ENCODE results near the gene YARS1.
"Not testable (repeated sequence)": the region's sequence is repeated elsewhere in the genome, so short reads cannot be mapped to it uniquely, and the experiment has no call there.

The YARS1 gene

DNA sequence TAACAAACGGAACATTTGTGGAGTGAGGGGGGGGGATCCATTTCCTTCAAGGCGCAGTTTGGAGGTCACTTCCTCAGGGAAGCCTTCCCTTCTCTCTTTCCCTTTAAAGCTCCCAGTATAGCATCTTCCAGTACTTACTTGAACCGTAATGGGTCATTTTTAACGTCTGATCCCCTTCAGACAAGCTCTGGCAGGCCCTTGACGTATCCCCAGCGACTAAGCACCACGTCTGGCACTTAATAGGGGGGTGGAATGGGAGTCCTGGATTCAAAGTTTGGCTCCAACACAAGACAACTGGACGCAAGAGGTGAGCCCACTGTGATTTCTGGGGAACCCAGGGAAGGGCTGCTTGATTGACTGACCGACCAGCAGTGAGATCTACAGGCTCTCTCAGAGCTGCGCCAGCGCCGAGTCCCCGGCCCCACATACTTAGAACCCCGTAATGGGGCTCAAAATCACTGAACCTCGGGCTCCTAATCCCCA is 441 bp downstream of the YARS1 start:
- DNase-seq: no peak

DNA sequence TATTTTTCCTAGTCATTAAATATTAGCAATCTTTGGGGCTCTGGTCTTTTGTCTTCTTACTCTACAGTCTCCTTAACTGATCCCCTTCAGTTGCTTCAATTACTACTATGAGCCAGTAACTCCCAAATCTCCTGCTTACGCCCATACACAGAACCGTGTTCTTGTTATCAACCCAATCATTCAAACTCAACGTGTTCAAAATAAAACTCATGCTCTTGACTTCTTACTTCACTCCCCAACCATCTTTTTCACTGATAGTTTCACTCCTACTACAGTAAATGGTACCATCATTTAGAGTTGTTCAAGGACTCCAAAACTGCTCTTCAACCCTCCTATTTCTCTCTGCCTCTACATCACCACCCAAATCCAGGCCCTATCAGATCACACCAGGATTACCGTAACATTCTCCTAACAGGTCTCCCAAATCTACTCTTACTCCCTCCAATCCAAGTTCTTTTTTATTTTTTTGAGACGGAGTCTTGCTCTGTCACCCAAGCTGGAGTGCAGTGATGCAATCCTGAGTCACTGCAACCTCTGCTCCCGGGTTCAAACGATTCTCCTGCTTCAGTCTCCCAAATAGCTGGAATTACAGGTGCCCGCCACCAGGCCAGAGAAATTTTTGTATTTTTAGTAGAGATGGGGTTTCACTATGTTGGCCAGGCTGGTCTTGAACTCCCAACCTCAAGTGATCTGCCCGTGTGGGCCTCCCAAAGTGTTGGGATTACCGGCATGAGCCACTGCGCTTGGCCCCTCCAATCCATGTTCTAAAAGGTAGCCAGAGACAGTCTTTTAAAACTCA is 3.0 kb downstream of the YARS1 start:
- no peak for DNase-seq

DNA sequence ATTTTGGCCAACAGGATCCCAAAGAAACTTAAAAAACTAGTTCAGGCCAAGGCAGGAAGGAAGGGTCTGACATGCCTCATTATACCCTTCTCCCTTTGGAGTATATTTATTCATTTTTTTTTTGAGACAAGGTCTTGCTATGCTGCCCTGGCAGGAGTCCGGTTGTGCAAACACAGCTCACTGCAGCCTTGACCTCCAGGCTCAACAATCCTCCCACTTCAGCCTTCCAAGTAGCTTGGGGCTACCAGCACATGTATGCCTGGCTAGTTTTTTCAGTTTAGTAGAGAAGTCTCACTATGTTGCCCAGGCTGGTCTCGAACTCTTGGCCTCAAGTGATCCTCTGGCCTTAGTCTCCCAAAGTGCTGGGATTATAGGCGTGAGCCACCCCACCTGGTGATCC is 5.2 kb downstream of the YARS1 start:
- no peak for DNase-seq

DNA sequence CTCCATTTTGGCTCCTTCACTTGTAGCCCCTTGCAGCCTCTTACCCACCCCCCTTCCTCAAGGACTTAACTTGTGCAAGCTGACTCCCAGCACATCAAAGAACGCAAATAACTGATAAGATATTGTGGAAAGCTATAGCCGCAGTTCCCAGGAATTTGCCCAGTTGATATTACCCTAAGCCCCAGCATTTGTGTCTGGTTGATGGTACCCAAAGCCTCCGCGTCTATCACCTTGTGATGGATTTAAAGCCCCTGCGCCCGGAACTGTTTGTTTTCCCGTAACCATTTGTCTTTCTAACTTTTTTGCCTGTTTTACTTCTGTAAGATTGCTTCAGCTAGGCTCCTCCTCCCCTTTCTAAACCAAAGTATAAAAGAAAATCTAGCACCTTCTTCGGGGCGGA is 5.9 kb downstream of the YARS1 start:
- DNase-seq: no peak

DNA sequence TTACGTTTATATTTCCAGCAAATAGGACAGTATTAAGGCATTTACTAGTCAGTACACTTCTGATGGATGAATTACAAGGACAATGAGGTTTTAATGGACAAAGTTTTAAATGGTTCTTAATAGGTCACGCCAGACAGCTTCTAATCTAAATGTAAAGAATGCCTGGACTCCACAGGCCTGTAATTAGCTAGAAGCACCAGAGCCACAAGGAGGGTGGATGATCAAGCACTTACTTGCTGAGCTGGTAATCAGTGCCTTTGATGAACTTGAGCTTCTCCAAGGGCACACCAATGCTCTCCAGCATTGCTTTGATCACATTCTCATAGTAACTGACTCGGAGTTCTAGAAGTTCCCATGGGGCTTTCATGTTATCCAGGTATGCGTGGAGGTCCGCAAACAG is 6.8 kb downstream of the YARS1 start:
- no peak for DNase-seq

DNA sequence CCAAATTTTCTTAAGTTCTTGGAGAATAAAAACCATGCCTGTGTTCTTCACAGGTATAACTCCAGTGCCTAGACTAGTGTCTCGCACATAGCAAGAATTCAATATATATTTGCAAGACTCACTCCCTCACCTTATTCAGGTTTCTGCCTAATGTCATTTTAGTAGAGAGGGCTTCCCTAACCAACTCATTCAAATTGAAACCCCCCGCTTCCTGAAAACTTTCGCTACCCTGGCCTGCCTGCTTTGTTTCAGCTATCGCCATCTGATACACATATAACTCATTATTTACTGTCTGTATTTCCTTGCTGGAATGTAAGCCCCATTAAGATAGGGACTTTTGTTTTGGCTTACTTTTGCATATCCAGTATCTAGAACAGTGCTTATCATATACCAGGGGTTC is 8.6 kb downstream of the YARS1 start:
- no peak for DNase-seq

DNA sequence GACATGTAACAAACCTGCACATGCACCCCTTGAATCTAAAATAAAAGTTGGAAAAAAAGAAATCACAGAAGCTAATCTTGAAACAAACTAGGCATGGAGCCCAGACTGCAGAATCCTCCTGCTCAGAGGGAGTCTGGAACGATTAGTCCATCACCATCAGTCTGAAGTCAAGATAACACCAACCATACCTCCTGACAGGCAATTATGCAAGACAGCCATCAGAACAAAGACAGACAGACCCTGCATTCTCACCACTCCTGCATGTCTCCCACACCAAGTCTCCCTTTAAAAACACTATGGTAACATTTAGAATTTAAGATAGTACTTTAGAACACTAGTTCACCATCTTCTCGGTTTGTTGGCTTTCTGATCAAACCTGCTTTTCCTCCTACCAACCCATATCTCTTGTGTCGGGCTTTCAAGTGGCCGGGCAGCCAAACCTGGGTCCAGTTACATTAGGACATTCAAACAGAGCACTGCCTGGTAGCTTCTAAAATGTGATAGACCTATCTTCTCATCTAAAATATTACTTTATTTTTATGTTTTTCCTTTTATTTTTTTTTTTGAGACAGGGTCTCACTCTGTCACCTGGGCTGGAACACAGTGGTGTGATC is 10.1 kb downstream of the YARS1 start:
- DNase-seq: no peak

DNA sequence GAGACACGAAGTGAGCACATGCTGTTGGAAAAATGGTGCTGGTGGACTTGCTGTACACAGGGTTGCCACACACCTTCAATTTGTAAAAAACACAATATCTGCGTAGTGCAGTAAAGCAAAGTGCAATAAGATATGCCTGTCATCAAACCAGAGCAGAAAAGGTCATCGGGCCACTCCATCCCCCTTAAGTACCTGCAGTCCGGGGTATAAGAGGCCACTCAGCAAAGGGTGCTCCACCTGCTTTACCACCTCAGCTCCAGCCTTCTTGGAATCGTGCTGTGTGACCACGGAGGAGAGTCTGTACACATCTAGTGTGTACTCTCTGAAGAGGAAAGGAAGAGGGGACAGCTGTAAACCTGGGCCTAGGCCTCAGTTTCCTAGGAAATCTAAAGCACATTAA is 10.9 kb downstream of the YARS1 start:
- DNase-seq: no peak

DNA sequence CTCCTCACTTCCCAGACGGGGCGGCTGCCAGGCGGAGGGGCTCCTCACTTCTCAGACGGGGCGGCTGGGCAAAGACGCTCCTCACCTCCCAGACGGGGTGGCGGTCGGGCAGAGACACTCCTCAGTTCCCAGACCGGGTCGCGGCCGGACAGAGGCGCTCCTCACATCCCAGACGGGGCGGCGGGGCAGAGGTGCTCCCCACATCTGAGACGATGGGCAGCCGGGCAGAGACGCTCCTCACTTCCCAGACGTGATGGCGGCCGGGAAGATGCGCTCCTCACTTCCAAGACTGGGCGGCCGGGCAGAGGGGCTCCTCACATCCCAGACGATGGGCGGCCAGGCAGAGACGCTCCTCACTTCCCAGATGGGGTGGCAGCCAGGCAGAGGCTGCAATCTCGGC is 12.7 kb downstream of the YARS1 start:
- DNase-seq: not testable (repeated sequence)

DNA sequence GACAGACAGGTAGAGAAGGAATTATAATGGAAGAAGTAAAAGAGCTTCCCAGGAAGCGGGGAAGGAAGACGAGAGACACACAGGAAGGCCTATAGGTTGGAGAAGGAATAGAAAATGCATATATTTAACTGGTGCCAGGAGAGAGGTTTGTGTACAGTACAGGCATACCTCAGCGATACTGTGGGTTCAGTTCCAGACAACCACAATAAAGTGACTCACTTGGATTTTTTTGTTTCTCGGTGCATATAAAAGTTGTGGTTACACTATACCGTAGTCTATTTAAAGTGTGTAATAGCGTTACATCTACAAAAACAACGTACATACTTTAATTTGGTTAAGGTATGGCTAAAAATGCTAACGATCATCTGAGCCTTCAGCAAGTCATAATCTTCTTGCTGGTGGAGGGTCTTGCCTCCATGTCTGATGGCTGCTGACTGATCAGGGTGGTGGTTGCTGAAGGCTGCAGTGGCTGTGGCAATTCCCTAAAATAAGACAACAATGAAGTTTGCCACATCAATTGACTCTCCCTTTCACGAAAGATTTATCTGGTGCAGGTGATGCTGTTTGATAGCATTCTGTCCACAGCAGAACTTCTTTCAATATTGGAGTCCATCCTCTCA is 16.0 kb downstream of the YARS1 start:
- no peak for DNase-seq

DNA sequence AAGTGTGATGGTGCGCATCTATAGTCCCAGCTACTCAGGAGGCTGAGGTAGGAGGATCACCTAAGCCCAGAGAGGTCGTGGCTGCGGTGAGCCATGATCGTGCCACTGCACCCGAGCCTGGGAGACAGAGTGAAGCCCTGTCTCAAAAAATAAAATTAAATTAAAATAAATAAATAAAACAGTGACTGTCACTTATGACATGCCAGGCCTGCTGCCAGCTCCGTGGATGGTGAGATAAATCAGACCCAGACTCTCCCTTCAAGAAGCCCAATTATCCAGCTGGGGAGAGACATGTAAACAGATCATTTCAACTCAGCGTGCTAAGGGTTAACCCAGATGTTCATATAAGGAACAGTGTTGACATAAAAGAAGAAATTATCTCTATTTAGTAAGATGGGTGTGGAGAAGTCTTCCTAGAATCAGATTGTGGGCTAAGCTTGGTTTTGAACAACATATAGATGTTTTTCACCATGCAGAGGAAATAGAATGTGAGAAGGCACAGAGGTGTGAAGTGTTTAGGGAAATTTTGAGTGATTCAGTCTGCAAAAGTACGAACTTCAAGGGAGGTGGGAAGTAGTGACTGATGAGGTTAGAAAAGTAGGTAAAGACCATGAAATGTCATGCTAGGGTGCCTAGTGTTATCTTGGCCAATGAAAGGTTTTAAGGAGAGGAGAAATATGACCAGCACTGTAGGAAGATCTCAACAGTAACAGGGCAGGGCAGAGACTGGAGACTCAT is 18.3 kb downstream of the YARS1 start:
- DNase-seq: no peak

DNA sequence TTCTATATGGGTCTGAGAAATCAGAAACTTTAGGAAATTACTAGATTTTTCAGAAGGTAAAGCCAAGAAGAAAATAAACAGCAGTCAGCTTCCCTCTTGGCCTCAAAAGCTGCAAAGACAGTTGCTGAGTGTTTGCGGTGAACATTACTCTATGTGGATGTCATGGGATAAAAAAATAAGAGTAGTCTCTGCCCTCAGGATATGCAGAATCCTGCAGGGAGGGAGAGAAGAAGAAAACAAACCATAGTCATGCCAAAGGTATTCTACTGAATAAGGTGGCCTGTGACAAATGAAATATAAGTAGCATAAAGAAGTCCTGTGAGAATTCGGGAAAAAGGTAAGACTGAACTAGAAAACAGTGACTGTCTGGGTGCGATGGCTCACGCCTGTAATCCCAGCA is 19.0 kb downstream of the YARS1 start:
- no peak for DNase-seq

DNA sequence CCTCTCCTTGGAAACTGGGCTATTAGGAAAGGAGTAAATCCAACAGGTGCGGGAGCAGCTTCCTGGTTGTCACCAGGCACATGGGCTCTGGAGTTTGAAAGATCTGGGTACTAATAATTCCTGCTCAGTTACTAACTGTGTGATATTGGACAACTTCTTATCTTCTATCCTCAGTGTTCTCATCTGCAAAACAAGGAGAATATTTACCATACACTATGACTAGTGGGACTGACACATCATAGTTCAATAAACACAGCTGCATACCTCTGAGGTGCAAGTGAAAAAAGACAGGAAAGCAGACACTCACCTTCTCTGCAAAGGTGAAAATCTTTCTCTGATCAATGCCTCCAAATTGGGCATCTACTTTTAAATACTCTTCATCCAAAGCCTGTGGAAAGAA is 19.7 kb downstream of the YARS1 start:
- no peak for DNase-seq

DNA sequence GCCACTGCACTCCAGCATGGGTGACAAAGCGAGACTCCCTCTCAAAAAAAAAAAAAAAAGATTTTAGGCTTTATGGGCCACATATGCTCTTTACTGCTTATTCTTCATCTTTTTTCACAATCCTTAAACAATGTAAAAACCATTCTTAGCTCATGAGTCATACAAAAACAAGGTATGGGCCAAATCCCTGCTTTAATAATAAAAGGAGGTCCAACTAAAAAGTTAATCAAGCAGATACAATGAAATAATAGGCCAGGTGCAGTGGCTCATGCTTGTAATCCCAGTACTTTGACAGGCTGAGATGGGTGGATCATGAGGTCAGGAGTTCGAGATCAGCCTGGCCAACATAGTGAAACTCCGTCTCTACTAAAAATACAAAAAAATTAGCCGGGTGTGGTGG is 21.4 kb downstream of the YARS1 start:
- not testable (repeated sequence) for DNase-seq

DNA sequence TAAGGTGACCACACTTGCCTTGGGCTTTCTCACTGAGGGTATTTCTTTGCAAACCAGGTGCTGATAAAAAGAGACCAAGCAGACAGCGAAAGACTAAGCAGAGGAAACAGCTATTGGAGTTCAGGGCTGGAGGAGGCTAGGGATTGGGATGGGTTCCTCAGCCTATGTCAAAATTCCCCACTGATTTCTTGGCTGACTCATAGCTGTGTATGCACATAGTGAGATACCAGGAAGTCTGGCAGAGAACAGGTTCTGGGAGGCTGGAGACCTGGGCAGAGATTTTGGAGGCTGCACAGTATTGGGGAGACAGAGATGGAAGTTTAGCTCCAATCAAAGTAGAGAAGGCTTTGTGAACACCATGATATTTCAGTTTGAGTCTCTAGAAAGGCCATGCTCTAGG is 25.3 kb downstream of the YARS1 start:
- DNase-seq: no peak

DNA sequence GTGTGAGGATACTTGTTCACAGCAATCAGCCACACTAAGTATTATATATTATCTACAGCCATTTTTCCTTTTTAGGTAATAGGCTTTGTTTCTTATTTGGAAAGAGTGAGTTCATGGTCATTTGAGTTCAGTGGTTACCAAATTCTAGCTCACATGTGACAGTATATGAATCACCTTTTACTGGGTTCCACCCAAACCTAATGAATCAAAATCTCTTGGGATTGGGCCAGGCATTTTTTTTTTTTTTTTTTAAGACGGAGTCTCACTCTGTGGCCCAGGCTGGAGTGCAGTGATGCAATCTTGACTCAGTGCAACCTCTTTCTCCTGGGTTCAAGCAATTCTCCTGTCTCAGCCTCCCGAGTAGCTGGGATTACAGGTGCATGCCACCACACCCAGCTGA is 27.8 kb downstream of the YARS1 start:
- DNase-seq: not testable (repeated sequence)

DNA sequence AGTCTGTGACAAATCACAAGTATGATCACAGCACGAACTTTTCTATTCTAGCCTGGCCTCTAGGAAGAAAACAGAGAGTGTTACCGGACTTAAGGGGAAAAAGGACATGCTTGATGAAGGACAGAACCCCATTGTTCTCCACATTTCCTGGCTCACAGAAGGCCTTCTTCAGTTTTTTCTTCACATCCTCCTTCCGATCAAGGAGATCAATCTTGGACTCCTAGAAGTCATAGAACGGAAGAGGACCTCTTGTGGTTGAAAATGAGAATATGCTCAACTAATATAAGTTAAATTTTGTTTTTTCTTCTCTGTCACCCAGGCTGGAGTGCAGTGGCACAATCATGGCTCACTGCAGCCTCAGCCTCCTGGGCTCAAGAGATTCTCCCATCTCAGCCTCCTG is 30.3 kb downstream of the YARS1 start:
- no peak for DNase-seq

DNA sequence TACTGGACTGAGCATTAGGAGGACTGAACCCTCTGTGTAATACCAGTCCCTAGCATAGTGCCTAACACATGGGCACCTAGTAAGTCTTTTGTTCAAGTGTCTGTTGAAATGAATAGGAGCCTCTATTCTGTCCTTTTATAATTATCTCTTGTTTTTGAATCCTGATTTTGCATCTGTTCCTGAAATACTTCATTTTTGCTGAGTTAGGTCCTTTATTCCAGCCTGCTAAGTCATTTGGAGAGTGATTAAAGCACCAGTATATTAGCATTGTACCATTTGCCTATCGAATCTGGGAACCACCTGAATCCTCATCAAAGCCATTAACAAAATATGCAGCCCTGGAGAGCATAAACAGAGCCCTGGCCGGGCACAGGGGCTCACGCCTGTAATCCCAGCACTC is 32.3 kb downstream of the YARS1 start:
- no peak for DNase-seq

DNA sequence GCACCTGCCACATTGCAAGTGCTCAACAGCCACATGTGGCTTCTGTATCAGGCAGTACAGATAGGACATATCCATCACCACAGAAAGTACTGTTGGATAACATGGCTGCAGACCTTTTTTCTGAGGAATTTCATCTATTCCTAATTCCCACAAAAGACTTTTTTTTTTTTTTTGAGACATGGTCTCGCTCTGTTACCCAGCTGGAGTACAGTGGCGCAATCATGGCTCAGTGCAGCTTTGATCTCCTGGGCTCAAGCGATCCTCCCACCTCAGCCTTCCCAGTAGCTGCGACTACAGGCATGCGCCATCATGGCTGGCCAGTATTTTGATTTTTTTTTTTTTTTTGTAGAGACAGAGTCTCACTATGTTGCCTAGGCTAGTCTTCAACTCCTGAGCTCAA is 33.3 kb downstream of the YARS1 start:
- DNase-seq: no peak

DNA sequence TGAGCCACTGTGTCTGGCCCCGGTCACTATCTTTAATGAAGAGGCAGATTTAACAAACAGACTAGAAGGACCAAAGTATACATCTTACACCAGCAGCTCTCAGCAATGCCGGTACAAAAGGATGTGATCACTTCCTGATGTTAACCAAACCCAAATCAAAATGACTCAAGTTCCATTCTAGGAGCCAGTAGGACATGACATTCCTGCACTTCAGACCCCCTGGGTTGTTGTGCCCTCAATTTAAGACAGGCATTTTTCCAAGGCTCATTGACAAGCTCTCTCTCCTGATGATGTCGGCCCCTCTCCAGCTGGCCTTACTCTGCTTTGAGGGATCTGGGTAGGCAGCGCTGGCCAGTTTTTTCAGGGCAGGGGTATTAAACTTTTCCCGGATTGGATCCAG is 35.1 kb downstream of the YARS1 start:
- no peak for DNase-seq

DNA sequence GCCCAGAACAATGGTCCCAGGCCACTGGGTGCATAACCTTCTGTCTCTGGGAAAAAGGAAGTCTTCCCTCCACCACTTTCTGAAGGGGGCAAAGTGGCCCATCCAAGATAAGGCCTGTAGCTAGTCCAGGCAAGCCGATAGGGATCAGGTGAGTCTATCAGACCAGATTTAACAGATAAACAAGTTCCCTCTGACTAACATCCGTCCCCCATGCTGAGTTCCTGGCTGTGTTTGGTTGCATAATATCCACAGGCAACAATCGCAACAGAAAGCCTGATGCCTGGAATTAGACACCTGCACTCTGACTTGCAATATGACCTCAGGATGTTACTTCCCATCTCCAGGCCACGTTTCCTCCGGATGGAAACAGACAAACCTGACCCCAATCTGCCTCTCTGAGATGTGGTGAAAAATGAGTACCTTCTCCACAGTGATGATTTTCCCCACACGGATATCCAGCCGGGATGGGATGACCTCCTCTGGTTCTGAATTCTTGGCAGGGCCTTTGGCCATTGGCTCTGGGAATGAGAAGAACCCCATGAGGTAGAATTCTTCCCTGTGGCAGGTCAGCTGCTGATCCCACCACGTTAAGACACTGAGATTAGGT is 36.4 kb downstream of the YARS1 start:
- no peak for DNase-seq

DNA sequence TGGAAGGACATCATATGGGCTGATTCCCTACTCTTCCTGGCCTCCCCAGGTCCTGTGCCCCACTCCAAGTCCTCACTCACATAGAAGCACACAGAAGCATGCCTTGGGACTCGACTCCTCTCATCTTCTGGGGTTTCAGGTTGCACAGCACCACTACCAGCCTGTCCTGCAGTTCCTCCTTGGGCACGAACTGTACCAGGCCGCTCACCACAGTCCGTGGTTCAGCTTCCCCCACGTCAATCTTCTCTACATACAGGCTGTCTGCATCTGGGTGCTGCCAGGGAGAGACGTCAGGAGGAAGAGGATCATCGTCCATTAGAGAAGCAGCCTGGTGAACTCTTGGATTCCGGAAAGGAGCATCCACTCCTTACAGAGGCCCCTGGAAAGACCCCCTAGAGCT is 37.2 kb downstream of the YARS1 start:
- DNase-seq: no peak

DNA sequence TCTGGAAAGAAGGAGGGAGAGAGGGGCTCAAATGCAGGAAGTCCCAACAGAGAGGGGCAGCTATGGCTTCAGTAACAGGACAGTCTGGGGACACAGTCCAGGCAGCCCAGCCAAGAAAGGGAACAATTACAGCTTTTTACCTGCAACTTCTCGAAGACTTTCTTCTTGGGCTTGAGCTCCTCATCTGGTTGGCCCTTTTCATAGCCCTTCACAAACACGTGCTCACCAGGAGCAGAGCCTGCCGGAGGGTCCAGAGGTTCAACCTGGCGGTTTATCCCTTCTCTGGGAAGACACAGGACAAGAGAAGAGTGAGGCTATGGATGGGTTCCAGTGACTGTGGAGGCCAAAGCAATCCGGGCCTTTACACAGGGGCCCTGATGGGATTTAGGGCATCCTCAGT is 37.9 kb downstream of the YARS1 start:
- no peak for DNase-seq

All from effector CD8-positive, alpha-beta T cell (primary cell).